Loucy (cell line): ENCODE data around the gene CHD6.

Experiments
- H2AFZ ChIP-seq: fragments of 200-600 bp; sonication (generic); 2 replicates; pipeline ENCODE4 v1.6.0; 2016; ENCODE audit warnings: antibody characterized with exemption, mild to moderate bottlenecking, low read length, moderate library complexity
- H3F3A ChIP-seq: fragments of 200-600 bp; 2 replicates; pipeline ENCODE4 v1.6.0; 2016; ENCODE audit warnings: antibody characterized with exemption, low read depth, mild to moderate bottlenecking
- H3K27me3 ChIP-seq: fragments of 200-600 bp; sonication (generic); 2 replicates; pipeline ENCODE4 v1.6.1; 2014; ENCODE audit warnings: low read length, mild to moderate bottlenecking; ENCODE audit not compliant: insufficient read depth, poor library complexity, severe bottlenecking
- H3K36me3 ChIP-seq: fragments of 200-600 bp; sonication (generic); 2 replicates; pipeline ENCODE4 v1.6.1; 2016; ENCODE audit warnings: low read length; ENCODE audit not compliant: insufficient read depth
- H3K4me1 ChIP-seq: fragments of 200-600 bp; sonication (generic); 2 replicates; pipeline ENCODE4 v1.5.1; 2014; ENCODE audit warnings: low read length, mild to moderate bottlenecking; ENCODE audit not compliant: insufficient read depth, poor library complexity, severe bottlenecking
- H3K4me2 ChIP-seq: fragments of 200-600 bp; sonication (generic); 2 replicates; pipeline ENCODE4 v1.6.0; 2014; ENCODE audit warnings: antibody characterized with exemption, low read length, low read depth, mild to moderate bottlenecking; ENCODE audit not compliant: poor library complexity, severe bottlenecking
- H3K4me3 ChIP-seq: fragments of 200-600 bp; sonication (generic); 2 replicates; pipeline ENCODE4 v1.5.1; 2014; ENCODE audit warnings: low read length, mild to moderate bottlenecking, mixed read lengths; ENCODE audit not compliant: poor library complexity, severe bottlenecking
- H3K79me2 ChIP-seq: fragments of 200-600 bp; sonication (generic); 2 replicates; pipeline ENCODE4 v1.6.1; 2014; ENCODE audit warnings: low read length; ENCODE audit not compliant: insufficient read depth
- H3K9ac ChIP-seq: fragments of 200-600 bp; sonication (generic); 2 replicates; pipeline ENCODE4 v1.6.0; 2014; ENCODE audit warnings: mild to moderate bottlenecking, low read depth, low read length, moderate library complexity; ENCODE audit not compliant: poor library complexity, severe bottlenecking
- H3K9me2 ChIP-seq: fragments of 200-600 bp; sonication (generic); replicated peaks from 2 replicates; pipeline ENCODE4 v1.6.1; 2016; ENCODE audit warnings: low read depth, low read length, mixed read lengths
- H3K9me3 ChIP-seq: fragments of 200-600 bp; sonication (generic); 2 replicates; pipeline ENCODE4 v1.6.1; 2014; ENCODE audit warnings: mild to moderate bottlenecking, antibody characterized with exemption, low read length, low read depth; ENCODE audit not compliant: insufficient read depth
- H4K20me1 ChIP-seq: fragments of 200-600 bp; sonication (generic); 2 replicates; pipeline ENCODE4 v1.6.0; 2014; ENCODE audit warnings: antibody characterized with exemption, low read length, mild to moderate bottlenecking; ENCODE audit not compliant: insufficient read depth, poor library complexity, severe bottlenecking
- CTCF ChIP-seq: fragments of 200-600 bp; sonication (generic); conservative IDR thresholded peaks from 2 replicates; pipeline ENCODE4 v1.5.1; 2014; ENCODE audit warnings: mild to moderate bottlenecking, antibody characterized with exemption, low read length
- EZH2phosphoT487 ChIP-seq: fragments of 200-600 bp; IDR thresholded peaks from 2 replicates; pipeline ENCODE4 v1.6.1; 2018; ENCODE audit warnings: antibody characterized with exemption, mild to moderate bottlenecking, moderate library complexity, borderline replicate concordance

CHD6 gene

GRCh38 chr20:41645372-41645771, 27.2 kb upstream of the CHD6 start:
- Histone ChIP-seq H3K4me1 (no peaks in the 10 kb centered on the region), H3F3A (no peaks in the 10 kb centered on the region), H3K4me2 (no peak overlapping the region), H3K9me2 (no peaks in the 10 kb centered on the region), H3K27me3 (no peaks in the 10 kb centered on the region), H3K36me3 (no peaks in the 10 kb centered on the region), H3K4me3 (no peak overlapping the region), H3K9me3 (no peaks in the 10 kb centered on the region), H3K9ac (no peak overlapping the region), H2AFZ (no peak overlapping the region), H4K20me1 (no peaks in the 10 kb centered on the region), H3K79me2 (no peaks in the 10 kb centered on the region)
- TF ChIP-seq EZH2phosphoT487, result no peak
- TF ChIP-seq CTCF, result no peak

- Histone ChIP-seq H4K20me1 (no peaks in the 10 kb centered on the region), H3K9me3 (no peaks in the 10 kb centered on the region), H3K4me2 (no peak overlapping the region), H3K36me3 (no peaks in the 10 kb centered on the region), H3K79me2 (no peaks in the 10 kb centered on the region), H3K9ac (no peak overlapping the region), H3K4me3 (no peak overlapping the region), H3F3A (no peaks in the 10 kb centered on the region), H2AFZ (no peak overlapping the region), H3K9me2 (no peaks in the 10 kb centered on the region), H3K27me3 (no peaks in the 10 kb centered on the region), H3K4me1 (no peaks in the 10 kb centered on the region)
- TF ChIP-seq EZH2phosphoT487, result no peak
- no peak for TF ChIP-seq CTCF
Observed at GRCh38 chr20:41643504-41643938, 25.3 kb upstream of the CHD6 start.

GRCh38 chr20:41639630-41640029, 21.5 kb upstream of the CHD6 start:
- Histone ChIP-seq H4K20me1 (no peaks in the 10 kb centered on the region), H3K79me2 (no peaks in the 10 kb centered on the region), H3K4me2 (no peak overlapping the region), H3K4me3 (no peak overlapping the region), H3K36me3 (no peaks in the 10 kb centered on the region), H3K9ac (no peak overlapping the region), H3K9me2 (no peaks in the 10 kb centered on the region), H2AFZ (no peak overlapping the region), H3K9me3 (no peaks in the 10 kb centered on the region), H3K4me1 (no peaks in the 10 kb centered on the region), H3F3A (no peaks in the 10 kb centered on the region), H3K27me3 (no peaks in the 10 kb centered on the region)
- TF ChIP-seq CTCF (no peak), EZH2phosphoT487 (no peak)
